ENCODE results near the gene BTBD7.

The BTBD7 gene

DNA sequence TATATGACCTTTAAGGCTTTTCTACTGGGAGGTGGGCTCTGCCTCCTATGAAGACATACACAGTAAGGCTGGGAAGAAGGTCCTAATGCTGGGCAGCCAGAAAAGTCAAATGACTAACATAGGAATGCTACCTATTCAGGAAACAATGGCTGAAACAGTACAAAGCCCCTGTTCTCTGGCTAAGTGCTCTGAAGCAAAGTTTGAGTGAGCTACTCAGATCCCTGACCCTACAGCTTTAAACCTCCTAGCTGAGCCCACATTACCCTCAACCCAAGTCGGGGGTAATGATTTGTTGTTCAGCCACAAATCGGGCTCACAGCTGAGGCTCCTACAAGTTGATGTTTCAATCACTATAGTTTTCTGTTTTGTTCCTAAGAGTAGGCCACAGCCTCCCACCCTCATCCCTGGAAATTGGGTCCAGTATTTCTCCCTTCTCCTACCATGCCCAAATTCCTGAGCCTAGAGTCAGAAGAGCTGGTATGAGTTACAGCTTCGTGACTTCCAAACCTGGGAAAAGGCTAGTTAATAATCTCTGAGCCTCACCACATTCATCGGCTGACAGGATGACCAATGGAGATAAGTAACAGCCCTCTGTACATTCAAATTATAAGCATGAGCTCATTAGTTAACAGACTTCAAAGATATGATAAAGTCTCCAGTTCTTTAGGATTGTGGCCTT lies 46.5 kb downstream of the BTBD7 start:
- H3K4me1 ChIP-seq (ENCODE audit: low read length) = no peaks in the 10 kb centered on the region
- H3K9me2 ChIP-seq (replicated peaks; ENCODE audit: insufficient read depth, low read length) = no peaks in the 10 kb centered on the region
- H3K4me3 ChIP-seq (ENCODE audit: low read length) = no peak overlapping the region
- H3K36me3 ChIP-seq (replicated peaks; ENCODE audit: insufficient read depth, low read length) = no peaks in the 10 kb centered on the region
- H3K27me3 ChIP-seq (replicated peaks; ENCODE audit: insufficient read depth, low read length) = no peaks in the 10 kb centered on the region
- H3F3A ChIP-seq (ENCODE audit: insufficient read depth, low read length) = no peaks in the 10 kb centered on the region
- H3K9me3 ChIP-seq (replicated peaks; ENCODE audit: insufficient read depth, low read length) = no peaks in the 10 kb centered on the region
- no peak overlapping the region for H3K4me2 ChIP-seq (ENCODE audit: low read depth, low read length)
- no peak overlapping the region for H3K9ac ChIP-seq (ENCODE audit: low read length)
- TF ChIP-seq EZH2phosphoT487 (IDR thresholded peaks at IDR 0.05; ENCODE audit: low read length) (no peak), EZH2 (optimal IDR thresholded peaks at IDR 0.05; ENCODE audit: low read depth, low read length) (no peak)
- TF ChIP-seq, protein P1, sequence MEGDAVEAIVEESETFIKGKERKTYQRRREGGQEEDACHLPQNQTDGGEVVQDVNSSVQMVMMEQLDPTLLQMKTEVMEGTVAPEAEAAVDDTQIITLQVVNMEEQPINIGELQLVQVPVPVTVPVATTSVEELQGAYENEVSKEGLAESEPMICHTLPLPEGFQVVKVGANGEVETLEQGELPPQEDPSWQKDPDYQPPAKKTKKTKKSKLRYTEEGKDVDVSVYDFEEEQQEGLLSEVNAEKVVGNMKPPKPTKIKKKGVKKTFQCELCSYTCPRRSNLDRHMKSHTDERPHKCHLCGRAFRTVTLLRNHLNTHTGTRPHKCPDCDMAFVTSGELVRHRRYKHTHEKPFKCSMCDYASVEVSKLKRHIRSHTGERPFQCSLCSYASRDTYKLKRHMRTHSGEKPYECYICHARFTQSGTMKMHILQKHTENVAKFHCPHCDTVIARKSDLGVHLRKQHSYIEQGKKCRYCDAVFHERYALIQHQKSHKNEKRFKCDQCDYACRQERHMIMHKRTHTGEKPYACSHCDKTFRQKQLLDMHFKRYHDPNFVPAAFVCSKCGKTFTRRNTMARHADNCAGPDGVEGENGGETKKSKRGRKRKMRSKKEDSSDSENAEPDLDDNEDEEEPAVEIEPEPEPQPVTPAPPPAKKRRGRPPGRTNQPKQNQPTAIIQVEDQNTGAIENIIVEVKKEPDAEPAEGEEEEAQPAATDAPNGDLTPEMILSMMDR (IDR thresholded peaks at IDR 0.05; ENCODE audit: low read length) = no peak
- no peak for DNase-seq
- no peak overlapping the region for H2AFZ ChIP-seq (ENCODE audit: low read length)
- no peaks in the 10 kb centered on the region for H3K79me2 ChIP-seq (ENCODE audit: low read length)
- H3K27ac ChIP-seq (ENCODE audit: low read length) = no peak overlapping the region
- H4K20me1 ChIP-seq (ENCODE audit: insufficient read depth, low read length) = no peaks in the 10 kb centered on the region

DNA sequence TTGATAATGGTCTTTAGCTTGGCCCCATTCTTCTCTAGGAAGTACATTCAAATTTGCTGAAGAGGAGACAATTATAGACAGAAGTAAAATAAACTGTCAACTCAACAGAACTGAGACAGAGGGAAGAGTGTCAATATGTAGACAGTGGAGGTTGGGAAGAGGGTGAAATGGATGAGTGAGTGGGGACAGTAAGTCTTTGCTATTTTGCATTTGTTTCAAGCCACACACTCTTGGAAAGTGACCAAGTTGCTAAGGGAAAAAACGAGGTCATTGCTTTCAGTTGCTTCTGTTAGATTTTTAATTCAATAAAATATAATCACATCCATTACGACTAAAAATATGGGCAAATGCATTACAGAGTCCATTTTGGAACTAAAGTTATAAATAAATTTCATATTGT lies 47.8 kb downstream of the BTBD7 start:
- no peaks in the 10 kb centered on the region for H3F3A ChIP-seq (ENCODE audit: insufficient read depth, low read length)
- no peak overlapping the region for H2AFZ ChIP-seq (ENCODE audit: low read length)
- H3K79me2 ChIP-seq (ENCODE audit: low read length) = no peaks in the 10 kb centered on the region
- H3K36me3 ChIP-seq (replicated peaks; ENCODE audit: insufficient read depth, low read length) = no peaks in the 10 kb centered on the region
- H3K4me2 ChIP-seq (ENCODE audit: low read depth, low read length) = no peak overlapping the region
- H3K9me2 ChIP-seq (replicated peaks; ENCODE audit: insufficient read depth, low read length) = no peaks in the 10 kb centered on the region
- no peak for DNase-seq
- no peaks in the 10 kb centered on the region for H3K9me3 ChIP-seq (replicated peaks; ENCODE audit: insufficient read depth, low read length)
- H3K27me3 ChIP-seq (replicated peaks; ENCODE audit: insufficient read depth, low read length) = no peaks in the 10 kb centered on the region
- TF ChIP-seq, protein P1 (IDR thresholded peaks at IDR 0.05; ENCODE audit: low read length) = no peak
- no peak for TF ChIP-seq EZH2phosphoT487 (IDR thresholded peaks at IDR 0.05; ENCODE audit: low read length)
- no peak for TF ChIP-seq EZH2 (optimal IDR thresholded peaks at IDR 0.05; ENCODE audit: low read depth, low read length)
- H3K4me3 ChIP-seq (ENCODE audit: low read length) = no peak overlapping the region
- no peak overlapping the region for H3K27ac ChIP-seq (ENCODE audit: low read length)
- H3K4me1 ChIP-seq (ENCODE audit: low read length) = no peaks in the 10 kb centered on the region
- H3K9ac ChIP-seq (ENCODE audit: low read length) = no peak overlapping the region
- no peaks in the 10 kb centered on the region for H4K20me1 ChIP-seq (ENCODE audit: insufficient read depth, low read length)

DNA sequence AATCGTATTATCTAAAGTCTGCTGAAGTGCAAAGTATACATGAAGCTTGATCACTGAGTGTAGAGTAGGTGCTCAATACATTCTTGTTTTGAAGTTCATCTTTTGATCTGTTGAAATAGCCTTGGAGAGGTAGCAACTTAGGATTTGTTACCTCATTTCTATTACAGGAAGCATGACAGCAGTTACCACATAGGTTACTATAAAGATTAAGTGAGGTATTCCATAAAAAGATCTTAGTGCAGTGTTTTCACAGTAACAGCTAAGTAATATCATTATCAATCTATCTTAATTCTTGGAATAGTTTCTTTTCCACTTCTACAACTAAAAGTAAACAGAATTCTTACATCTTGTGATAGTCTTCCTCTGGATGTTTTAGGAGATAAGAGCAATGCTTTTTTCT lies 50.9 kb downstream of the BTBD7 start:
- Histone ChIP-seq H3F3A (ENCODE audit: insufficient read depth, low read length) (no peaks in the 10 kb centered on the region), H3K36me3 (replicated peaks; ENCODE audit: insufficient read depth, low read length) (no peaks in the 10 kb centered on the region), H4K20me1 (ENCODE audit: insufficient read depth, low read length) (no peaks in the 10 kb centered on the region), H3K79me2 (ENCODE audit: low read length) (no peaks in the 10 kb centered on the region), H3K9ac (ENCODE audit: low read length) (no peak overlapping the region), H2AFZ (ENCODE audit: low read length) (no peak overlapping the region), H3K4me2 (ENCODE audit: low read depth, low read length) (no peak overlapping the region), H3K9me2 (replicated peaks; ENCODE audit: insufficient read depth, low read length) (no peaks in the 10 kb centered on the region), H3K4me3 (ENCODE audit: low read length) (no peak overlapping the region), H3K27ac (ENCODE audit: low read length) (no peak overlapping the region), H3K27me3 (replicated peaks; ENCODE audit: insufficient read depth, low read length) (no peaks in the 10 kb centered on the region), H3K9me3 (replicated peaks; ENCODE audit: insufficient read depth, low read length) (no peaks in the 10 kb centered on the region), H3K4me1 (ENCODE audit: low read length) (no peaks in the 10 kb centered on the region)
- TF ChIP-seq, protein P1 (IDR thresholded peaks at IDR 0.05; ENCODE audit: low read length) = no peak
- TF ChIP-seq EZH2 (optimal IDR thresholded peaks at IDR 0.05; ENCODE audit: low read depth, low read length) (no peak), EZH2phosphoT487 (IDR thresholded peaks at IDR 0.05; ENCODE audit: low read length) (no peak)
- no peak for DNase-seq

Measured in MM.1S (cell line).